Measurements from ENCODE around the gene USP12. TPM values are rescaled to one million over a fixed set of nuclear protein-coding genes. Genes with fewer than 3 reads are reported as not detected.

Gene USP12
- polyA plus RNA-seq, 3 donors = 12.8 to 23.4 (median 14.5) TPM

DNA sequence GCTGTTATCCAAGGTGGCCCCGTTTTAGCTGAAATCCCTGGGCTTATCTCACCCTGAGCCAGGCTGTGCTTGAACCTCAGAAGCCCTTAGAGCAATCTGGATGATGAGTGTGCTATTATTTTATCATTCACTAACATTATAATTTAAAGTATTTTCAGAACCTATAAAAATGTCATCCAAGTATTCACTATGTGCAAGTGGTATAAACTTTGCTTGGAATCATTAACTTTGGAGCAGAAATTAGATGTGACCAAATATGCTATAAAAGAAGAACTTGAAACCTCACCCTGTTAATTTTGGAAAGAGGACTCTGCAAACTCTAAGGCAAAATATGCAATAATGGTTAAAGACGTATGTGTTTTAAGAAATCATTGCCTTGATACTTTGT lies 147.5 kb downstream of the USP12 start:
- H3K4me3 Mint-ChIP-seq = no peak overlapping the region
- H3K36me3 Mint-ChIP-seq = no peaks in the 10 kb centered on the region
- no peak overlapping the region for H2AFZ ChIP-seq (ENCODE audit: insufficient read depth, low read depth, low read length, poor library complexity, severe bottlenecking)
- TF ChIP-seq, protein P1, sequence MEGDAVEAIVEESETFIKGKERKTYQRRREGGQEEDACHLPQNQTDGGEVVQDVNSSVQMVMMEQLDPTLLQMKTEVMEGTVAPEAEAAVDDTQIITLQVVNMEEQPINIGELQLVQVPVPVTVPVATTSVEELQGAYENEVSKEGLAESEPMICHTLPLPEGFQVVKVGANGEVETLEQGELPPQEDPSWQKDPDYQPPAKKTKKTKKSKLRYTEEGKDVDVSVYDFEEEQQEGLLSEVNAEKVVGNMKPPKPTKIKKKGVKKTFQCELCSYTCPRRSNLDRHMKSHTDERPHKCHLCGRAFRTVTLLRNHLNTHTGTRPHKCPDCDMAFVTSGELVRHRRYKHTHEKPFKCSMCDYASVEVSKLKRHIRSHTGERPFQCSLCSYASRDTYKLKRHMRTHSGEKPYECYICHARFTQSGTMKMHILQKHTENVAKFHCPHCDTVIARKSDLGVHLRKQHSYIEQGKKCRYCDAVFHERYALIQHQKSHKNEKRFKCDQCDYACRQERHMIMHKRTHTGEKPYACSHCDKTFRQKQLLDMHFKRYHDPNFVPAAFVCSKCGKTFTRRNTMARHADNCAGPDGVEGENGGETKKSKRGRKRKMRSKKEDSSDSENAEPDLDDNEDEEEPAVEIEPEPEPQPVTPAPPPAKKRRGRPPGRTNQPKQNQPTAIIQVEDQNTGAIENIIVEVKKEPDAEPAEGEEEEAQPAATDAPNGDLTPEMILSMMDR (IDR thresholded peaks at IDR 0.05) = no peak
- H3K4me3 ChIP-seq (replicated peaks in 1 of 3; ENCODE audit: low read depth in 2 of 3, low read length in 3 of 3) = no peak overlapping the region
- no peaks in the 10 kb centered on the region for H4K20me1 ChIP-seq (ENCODE audit: insufficient read depth, low read length)
- no peaks in the 10 kb centered on the region for H3K4me1 ChIP-seq (ENCODE audit: control insufficient read depth in 1 of 2, insufficient read depth in 2 of 2, low read length in 2 of 2)
- no peak overlapping the region for H3K9ac ChIP-seq (ENCODE audit: insufficient read depth, low read length, poor library complexity, severe bottlenecking)
- no peak overlapping the region for H3K27ac ChIP-seq (ENCODE audit: low read depth in 1 of 2, low read length in 2 of 2)
- H3K4me2 ChIP-seq (replicated peaks; ENCODE audit: extremely low read depth, low read length, poor library complexity, severe bottlenecking) = no peak overlapping the region
- H3K9me3 ChIP-seq (replicated peaks in 1 of 2; ENCODE audit: control insufficient read depth in 1 of 2, insufficient read depth in 1 of 2, low read length in 2 of 2) = no peaks in the 10 kb centered on the region
- no CpG with 5 or more reads among the region's 2 CpGs for WGBS (ENCODE audit: insufficient coverage)
- peaks cover 3% of the 10 kb centered on the region for H3K4me1 Mint-ChIP-seq
- DNase-seq = no peak
- no peaks in the 10 kb centered on the region for H3K79me2 ChIP-seq (ENCODE audit: insufficient read depth, low read length)
- H3K36me3 ChIP-seq (replicated peaks in 1 of 2; ENCODE audit: control insufficient read depth in 1 of 2, insufficient read depth in 2 of 2, low read length in 2 of 2) = no peaks in the 10 kb centered on the region
- no peaks in the 10 kb centered on the region for H3K27me3 ChIP-seq (ENCODE audit: control insufficient read depth in 2 of 2, insufficient read depth in 2 of 2, low read length in 2 of 2)
- H3K9me3 Mint-ChIP-seq = peaks cover 0 to 4% (median 0%) of the 10 kb centered on the region in 7 donors
- H3K27me3 Mint-ChIP-seq (ENCODE audit: low read depth in 3 of 3) = peaks cover 0 to 6% (median 2%) of the 10 kb centered on the region in 3 donors
- intact Hi-C loops (cut with micrococcal nuclease) = no loop called here
- no peak overlapping the region for H3K27ac Mint-ChIP-seq

DNA sequence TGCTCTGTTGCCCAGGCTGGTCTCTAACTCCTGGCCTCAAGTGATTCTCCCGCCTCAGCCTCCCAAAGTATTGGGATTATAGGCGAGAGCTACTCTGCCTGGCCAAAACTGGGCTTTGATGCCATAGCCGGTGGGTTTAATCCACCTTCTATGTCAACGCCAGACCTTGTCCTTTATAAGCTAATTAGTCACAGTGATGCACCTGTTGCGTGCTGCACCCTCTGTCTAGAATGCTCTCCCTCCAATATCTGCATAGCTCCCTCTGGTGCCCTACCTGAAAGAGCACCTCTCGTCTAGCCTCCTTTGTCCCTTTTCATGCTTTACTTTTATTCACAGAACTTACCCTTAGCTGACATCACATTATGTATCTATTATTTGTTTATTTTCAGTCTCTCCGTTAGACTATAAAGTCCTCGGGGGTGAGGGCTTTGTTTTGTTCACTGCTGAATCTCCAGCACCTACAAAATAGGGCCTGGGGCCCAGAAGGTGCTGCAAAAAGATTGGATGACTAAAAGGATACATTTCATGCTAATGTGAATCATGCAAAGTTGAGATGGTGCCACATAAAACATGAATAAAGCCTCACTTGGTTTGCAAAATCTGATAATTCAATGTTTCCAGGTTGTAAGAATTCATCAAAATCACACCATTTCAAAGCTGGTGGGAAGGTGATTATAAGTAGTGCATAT lies 148.1 kb downstream of the USP12 start:
- H3K4me1 Mint-ChIP-seq = peaks cover 3% of the 10 kb centered on the region
- H3K4me3 Mint-ChIP-seq = no peak overlapping the region
- H3K27me3 ChIP-seq (ENCODE audit: control insufficient read depth in 2 of 2, insufficient read depth in 2 of 2, low read length in 2 of 2) = no peaks in the 10 kb centered on the region
- H3K9me3 ChIP-seq (replicated peaks in 1 of 2; ENCODE audit: control insufficient read depth in 1 of 2, insufficient read depth in 1 of 2, low read length in 2 of 2) = no peaks in the 10 kb centered on the region
- no peak overlapping the region for H3K27ac ChIP-seq (ENCODE audit: low read depth in 1 of 2, low read length in 2 of 2)
- H3K79me2 ChIP-seq (ENCODE audit: insufficient read depth, low read length) = no peaks in the 10 kb centered on the region
- intact Hi-C loops (cut with micrococcal nuclease) = no loop called here
- H3K27me3 Mint-ChIP-seq (ENCODE audit: low read depth in 3 of 3) = peaks cover 0 to 6% (median 2%) of the 10 kb centered on the region in 3 donors
- no peak overlapping the region for H3K27ac Mint-ChIP-seq
- TF ChIP-seq, protein P1 (IDR thresholded peaks at IDR 0.05) = no peak
- H4K20me1 ChIP-seq (ENCODE audit: insufficient read depth, low read length) = no peaks in the 10 kb centered on the region
- no peaks in the 10 kb centered on the region for H3K36me3 ChIP-seq (replicated peaks in 1 of 2; ENCODE audit: control insufficient read depth in 1 of 2, insufficient read depth in 2 of 2, low read length in 2 of 2)
- H2AFZ ChIP-seq (ENCODE audit: insufficient read depth, low read depth, low read length, poor library complexity, severe bottlenecking) = no peak overlapping the region
- H3K4me3 ChIP-seq (replicated peaks in 1 of 3; ENCODE audit: low read depth in 2 of 3, low read length in 3 of 3) = no peak overlapping the region
- no peaks in the 10 kb centered on the region for H3K4me1 ChIP-seq (ENCODE audit: control insufficient read depth in 1 of 2, insufficient read depth in 2 of 2, low read length in 2 of 2)
- H3K36me3 Mint-ChIP-seq = no peaks in the 10 kb centered on the region
- DNase-seq = no peak
- WGBS (ENCODE audit: insufficient coverage) = 92% methylated on average over 5 of the region's 8 CpGs
- no peak overlapping the region for H3K9ac ChIP-seq (ENCODE audit: insufficient read depth, low read length, poor library complexity, severe bottlenecking)
- H3K9me3 Mint-ChIP-seq = peaks cover 0 to 4% (median 0%) of the 10 kb centered on the region in 7 donors
- no peak overlapping the region for H3K4me2 ChIP-seq (replicated peaks; ENCODE audit: extremely low read depth, low read length, poor library complexity, severe bottlenecking)

Measured in CD14-positive monocyte (primary cell).